Natural killer cell treated with Interleukin-12 subunit alpha and Interleukin-12 subunit beta and Interleukin-15 and Interleukin-18, amount 100 ng/mL, for 72 hours (primary cell): Measurements from ENCODE around the gene TTC33. TPM values are rescaled to one million over a fixed set of nuclear protein-coding genes. Genes with fewer than 3 reads are reported as not detected.

Source experiments
- ATAC-seq, 2 donors: fragments of 150-1000 bp; cut with Tn5 transposase in 1 of 2; sonication (Bioruptor Pico), chemical (Tn5 transposase) in 1 of 2; 2 replicates each; pipeline ENCODE4 v1.10.0; 2021
- DNase-seq: peaks from one replicate; pipeline ENCODE4 v3.0.0; 2022; ENCODE audit warnings: low spot score
- H3K27ac Mint-ChIP-seq, 2 donors: 1 replicate in 1 of 2; 2 replicates in 1 of 2; pipeline ENCODE4 v1.8.0; 2022; ENCODE audit warnings: mixed read lengths in 2 of 2, mild to moderate bottlenecking in 1 of 2, moderate library complexity in 1 of 2
- H3K27me3 Mint-ChIP-seq, 2 donors: 1 replicate in 1 of 2; 2 replicates in 1 of 2; pipeline ENCODE4 v1.8.0; 2022; ENCODE audit warnings: mixed read lengths in 2 of 2
- H3K36me3 Mint-ChIP-seq: one replicate; pipeline ENCODE4 v1.8.0; 2022; ENCODE audit warnings: mixed read lengths
- H3K4me1 Mint-ChIP-seq, 2 donors: 1 replicate in 1 of 2; 2 replicates in 1 of 2; pipeline ENCODE4 v1.8.0; 2022; ENCODE audit warnings: low read depth in 2 of 2, mixed read lengths in 2 of 2, mild to moderate bottlenecking in 1 of 2
- H3K4me3 Mint-ChIP-seq: one replicate; pipeline ENCODE4 v1.8.0; 2022; ENCODE audit warnings: mixed read lengths
- H3K9me3 Mint-ChIP-seq: 2 replicates; pipeline ENCODE4 v1.8.0; 2022; ENCODE audit warnings: mixed read lengths
- total RNA-seq, 2 donors: library from RNA; stranded (reverse); gene quantifications; one replicate each; pipeline ENCODE4 v1.2.3, GENCODE V29; 2022

The TTC33 gene
- total RNA-seq, 2 donors from 2014 or later, result 13.5 to 16.9 TPM

- Mint-ChIP-seq H3K36me3 (peaks cover 4% of the 10 kb centered on the region), H3K27ac (peak overlapping the region in 1 of 2 donors; percentile 65), H3K4me3 (no peak overlapping the region), H3K4me1 (peaks cover 19 to 23% of the 10 kb centered on the region in 2 donors), H3K9me3 (peaks cover 7% of the 10 kb centered on the region), H3K27me3 (no peaks in the 10 kb centered on the region)
- ATAC-seq (no peak), DNase-seq (no peak)
These were observed 240.3 kb downstream of the TTC33 start for GRCh38 chr5:40515476-40515875.

GRCh38 chr5:40514976-40515375 lies 240.8 kb downstream of the TTC33 start:
- peak overlapping the region in 1 of 2 donors; percentile 65 for H3K27ac Mint-ChIP-seq
- H3K27me3 Mint-ChIP-seq, result no peaks in the 10 kb centered on the region
- H3K4me3 Mint-ChIP-seq, result no peak overlapping the region
- ATAC-seq (no peak), DNase-seq (no peak)
- H3K36me3 Mint-ChIP-seq, result peaks cover 4% of the 10 kb centered on the region
- H3K9me3 Mint-ChIP-seq, result peaks cover 7% of the 10 kb centered on the region
- H3K4me1 Mint-ChIP-seq, result peaks cover 19 to 23% of the 10 kb centered on the region in 2 donors

GRCh38 chr5:40511801-40512200 lies 244.0 kb downstream of the TTC33 start:
- Mint-ChIP-seq H3K27me3 (no peaks in the 10 kb centered on the region), H3K36me3 (no peaks in the 10 kb centered on the region), H3K9me3 (no peaks in the 10 kb centered on the region), H3K4me3 (no peak overlapping the region), H3K4me1 (peaks cover 18 to 19% of the 10 kb centered on the region in 2 donors), H3K27ac (no peak overlapping the region)
- no peak for DNase-seq
- ATAC-seq, result no peak

- ATAC-seq, result no peak
- Mint-ChIP-seq H3K27me3 (no peaks in the 10 kb centered on the region), H3K4me1 (peaks cover 0 to 6% of the 10 kb centered on the region in 2 donors), H3K36me3 (no peaks in the 10 kb centered on the region), H3K4me3 (no peak overlapping the region), H3K27ac (peak overlapping the region in 1 of 2 donors; percentile 66), H3K9me3 (no peaks in the 10 kb centered on the region)
- no peak for DNase-seq
These were observed 248.7 kb downstream of the TTC33 start for GRCh38 chr5:40507095-40507494.

- no peaks in the 10 kb centered on the region for H3K36me3 Mint-ChIP-seq
- H3K4me1 Mint-ChIP-seq, result peaks cover 0 to 6% of the 10 kb centered on the region in 2 donors
- H3K4me3 Mint-ChIP-seq, result no peak overlapping the region
- no peak overlapping the region for H3K27ac Mint-ChIP-seq
- no peak for DNase-seq
- no peaks in the 10 kb centered on the region for H3K27me3 Mint-ChIP-seq
- no peaks in the 10 kb centered on the region for H3K9me3 Mint-ChIP-seq
- no peak for ATAC-seq
These were observed 250.7 kb downstream of the TTC33 start for GRCh38 chr5:40505031-40505430.

GRCh38 chr5:40503439-40503838 lies 252.3 kb downstream of the TTC33 start:
- no peaks in the 10 kb centered on the region for H3K27me3 Mint-ChIP-seq
- no peaks in the 10 kb centered on the region for H3K9me3 Mint-ChIP-seq
- H3K4me1 Mint-ChIP-seq, result peaks cover 0 to 6% of the 10 kb centered on the region in 2 donors
- ATAC-seq, result peak in 1 of 2 donors; percentile 58
- DNase-seq, result no peak
- no peak overlapping the region for H3K27ac Mint-ChIP-seq
- H3K4me3 Mint-ChIP-seq, result no peak overlapping the region
- H3K36me3 Mint-ChIP-seq, result no peaks in the 10 kb centered on the region

GRCh38 chr5:40502736-40503135 lies 253.0 kb downstream of the TTC33 start:
- DNase-seq, result no peak
- H3K27ac Mint-ChIP-seq, result no peak overlapping the region
- no peak for ATAC-seq
- no peaks in the 10 kb centered on the region for H3K36me3 Mint-ChIP-seq
- H3K4me3 Mint-ChIP-seq, result no peak overlapping the region
- H3K9me3 Mint-ChIP-seq, result no peaks in the 10 kb centered on the region
- H3K27me3 Mint-ChIP-seq, result no peaks in the 10 kb centered on the region
- H3K4me1 Mint-ChIP-seq, result peaks cover 0 to 6% of the 10 kb centered on the region in 2 donors

GRCh38 chr5:40501711-40502444 lies 253.9 kb downstream of the TTC33 start:
- Mint-ChIP-seq H3K4me1 (peaks cover 0 to 2% of the 10 kb centered on the region in 2 donors), H3K36me3 (no peaks in the 10 kb centered on the region), H3K4me3 (no peak overlapping the region), H3K27ac (no peak overlapping the region), H3K9me3 (no peaks in the 10 kb centered on the region), H3K27me3 (no peaks in the 10 kb centered on the region)
- no peak for ATAC-seq
- DNase-seq, result no peak

GRCh38 chr5:40499518-40500273 lies 256.1 kb downstream of the TTC33 start:
- peak; percentile 80 to 83 for ATAC-seq

GRCh38 chr5:40499007-40499406 lies 256.8 kb downstream of the TTC33 start:
- ATAC-seq (peak; percentile 48 to 50), DNase-seq (no peak)
- no peaks in the 10 kb centered on the region for H3K27me3 Mint-ChIP-seq
- H3K9me3 Mint-ChIP-seq, result no peaks in the 10 kb centered on the region
- H3K27ac Mint-ChIP-seq, result no peak overlapping the region
- H3K4me1 Mint-ChIP-seq, result peaks cover 8 to 10% of the 10 kb centered on the region in 2 donors
- no peak overlapping the region for H3K4me3 Mint-ChIP-seq
- H3K36me3 Mint-ChIP-seq, result peaks cover under 1% of the 10 kb centered on the region

More at GRCh38 chr5:40499518-40500273, 256.1 kb downstream of the TTC33 start:
- H3K27ac Mint-ChIP-seq, result no peak overlapping the region
- H3K4me3 Mint-ChIP-seq, result no peak overlapping the region
- H3K4me1 Mint-ChIP-seq, result peaks cover 6% of the 10 kb centered on the region in 2 donors
- no peak for DNase-seq
- no peaks in the 10 kb centered on the region for H3K27me3 Mint-ChIP-seq
- H3K36me3 Mint-ChIP-seq, result no peaks in the 10 kb centered on the region
- no peaks in the 10 kb centered on the region for H3K9me3 Mint-ChIP-seq

GRCh38 chr5:40497573-40497972 lies 258.2 kb downstream of the TTC33 start:
- peaks cover 12 to 13% of the 10 kb centered on the region in 2 donors for H3K4me1 Mint-ChIP-seq
- H3K27ac Mint-ChIP-seq, result no peak overlapping the region
- no peak overlapping the region for H3K4me3 Mint-ChIP-seq
- no peak for DNase-seq
- peaks cover 9% of the 10 kb centered on the region for H3K36me3 Mint-ChIP-seq
- ATAC-seq, result peak; percentile 70 to 81
- H3K9me3 Mint-ChIP-seq, result no peaks in the 10 kb centered on the region
- H3K27me3 Mint-ChIP-seq, result no peaks in the 10 kb centered on the region

GRCh38 chr5:40495237-40495635 lies 260.5 kb downstream of the TTC33 start:
- H3K27ac Mint-ChIP-seq, result peak overlapping the region in 1 of 2 donors; percentile 35
- ATAC-seq (no peak), DNase-seq (no peak)
- H3K36me3 Mint-ChIP-seq, result peaks cover 15% of the 10 kb centered on the region
- H3K4me1 Mint-ChIP-seq, result peaks cover 26 to 28% of the 10 kb centered on the region in 2 donors
- H3K27me3 Mint-ChIP-seq, result no peaks in the 10 kb centered on the region
- no peak overlapping the region for H3K4me3 Mint-ChIP-seq
- peaks cover 5% of the 10 kb centered on the region for H3K9me3 Mint-ChIP-seq

GRCh38 chr5:40494631-40495236 lies 261.0 kb downstream of the TTC33 start:
- no peak overlapping the region for H3K4me3 Mint-ChIP-seq
- H3K36me3 Mint-ChIP-seq, result peaks cover 15% of the 10 kb centered on the region
- no peaks in the 10 kb centered on the region for H3K27me3 Mint-ChIP-seq
- peak overlapping the region in 1 of 2 donors; percentile 35 for H3K27ac Mint-ChIP-seq
- H3K9me3 Mint-ChIP-seq, result peaks cover 5% of the 10 kb centered on the region
- peaks cover 27 to 29% of the 10 kb centered on the region in 2 donors for H3K4me1 Mint-ChIP-seq
- DNase-seq (no peak), ATAC-seq (no peak)

- Mint-ChIP-seq H3K27ac (peak overlapping the region; percentile 8 to 71), H3K9me3 (peaks cover 5% of the 10 kb centered on the region), H3K36me3 (peaks cover 15% of the 10 kb centered on the region), H3K4me1 (peaks cover 34 to 42% of the 10 kb centered on the region in 2 donors), H3K27me3 (no peaks in the 10 kb centered on the region), H3K4me3 (peak overlapping the region; percentile 45)
- peak in 1 of 2 donors; percentile 26 for ATAC-seq
- DNase-seq, result no peak
These were observed 263.7 kb downstream of the TTC33 start for GRCh38 chr5:40492056-40492455.
